Measurements from ENCODE around the gene CFAP73.

DNA sequence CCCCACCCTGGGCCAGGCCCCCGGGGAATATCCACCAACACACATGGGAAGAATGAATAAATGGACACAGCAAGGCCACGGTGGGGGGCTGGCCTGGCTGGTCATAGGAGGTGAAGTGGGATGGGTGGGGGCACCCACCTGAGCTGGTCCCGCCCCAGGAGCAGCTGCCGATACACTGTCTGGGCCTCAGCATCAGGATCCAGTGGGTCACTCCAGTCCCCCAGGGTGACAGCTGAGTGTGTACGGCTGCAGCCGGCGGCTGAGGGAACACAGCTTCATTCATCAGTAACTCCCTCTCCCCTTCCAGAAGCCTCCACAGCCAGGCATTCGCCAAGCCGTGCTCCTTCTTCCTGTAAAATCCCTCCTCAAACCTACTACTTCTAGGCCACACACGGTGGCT lies 47.8 kb upstream of the CFAP73 start:
- TF ChIP-seq GATA2 (IDR thresholded peaks at IDR 0.05; ENCODE audit: low read depth, low read length) (no peak), GATA3 (IDR thresholded peaks at IDR 0.05; ENCODE audit: low read depth, low read length) (no peak)

Data from SH-SY5Y (cell line).